Retinal pigment epithelial cell (primary cell): ENCODE results near the gene VGLL3.
A peak's percentile ranks its signal among the peaks of the same experiment; 100 is the strongest.

Experiments used
- DNase-seq: peaks from one replicate; pipeline ENCODE4 v3.0.0-alpha.2; 2010; ENCODE audit warnings: low read depth
- H3K4me3 ChIP-seq: 2 replicates; pipeline ENCODE4 v1.5.1; 2011; ENCODE audit warnings: mild to moderate bottlenecking, low read length, control low read depth, moderate library complexity
- CTCF ChIP-seq: conservative IDR thresholded peaks from 2 replicates; pipeline ENCODE4 v1.5.1; 2011; ENCODE audit warnings: low read depth, low read length, control low read depth, inconsistent platforms

Gene VGLL3

GRCh38 chr3:87009271-87009670 lies 18.3 kb upstream of the VGLL3 start:
- TF ChIP-seq CTCF: no peak
- no peak overlapping the region for H3K4me3 ChIP-seq
- no peak for DNase-seq

GRCh38 chr3:87006844-87007439 lies 16.0 kb upstream of the VGLL3 start:
- DNase-seq: no peak
- peak; percentile 58 for TF ChIP-seq CTCF
- H3K4me3 ChIP-seq: no peak overlapping the region

GRCh38 chr3:87004883-87005282 lies 13.9 kb upstream of the VGLL3 start:
- no peak for DNase-seq
- no peak for TF ChIP-seq CTCF
- no peak overlapping the region for H3K4me3 ChIP-seq

DNA sequence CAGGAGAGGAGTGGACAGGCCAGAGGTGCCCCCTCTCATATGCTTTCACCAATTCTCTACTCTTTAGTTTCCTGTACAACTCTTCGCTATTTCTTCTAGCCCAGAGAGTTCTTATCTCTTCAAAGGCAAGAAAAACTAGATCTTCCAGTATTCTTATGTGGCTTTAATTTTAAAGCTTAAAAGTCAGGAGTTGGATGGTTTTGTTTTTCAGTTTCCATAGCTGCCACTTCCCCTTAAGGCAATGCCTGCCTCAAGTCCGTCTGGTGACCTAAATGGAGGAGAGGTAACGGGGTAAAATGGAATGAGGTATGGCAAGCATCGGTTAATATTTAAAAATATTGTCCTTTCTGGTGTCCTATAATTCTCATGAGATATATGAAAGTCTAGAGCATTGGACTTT lies 11.4 kb upstream of the VGLL3 start:
- H3K4me3 ChIP-seq: no peak overlapping the region
- TF ChIP-seq CTCF: no peak
- DNase-seq: no peak

DNA sequence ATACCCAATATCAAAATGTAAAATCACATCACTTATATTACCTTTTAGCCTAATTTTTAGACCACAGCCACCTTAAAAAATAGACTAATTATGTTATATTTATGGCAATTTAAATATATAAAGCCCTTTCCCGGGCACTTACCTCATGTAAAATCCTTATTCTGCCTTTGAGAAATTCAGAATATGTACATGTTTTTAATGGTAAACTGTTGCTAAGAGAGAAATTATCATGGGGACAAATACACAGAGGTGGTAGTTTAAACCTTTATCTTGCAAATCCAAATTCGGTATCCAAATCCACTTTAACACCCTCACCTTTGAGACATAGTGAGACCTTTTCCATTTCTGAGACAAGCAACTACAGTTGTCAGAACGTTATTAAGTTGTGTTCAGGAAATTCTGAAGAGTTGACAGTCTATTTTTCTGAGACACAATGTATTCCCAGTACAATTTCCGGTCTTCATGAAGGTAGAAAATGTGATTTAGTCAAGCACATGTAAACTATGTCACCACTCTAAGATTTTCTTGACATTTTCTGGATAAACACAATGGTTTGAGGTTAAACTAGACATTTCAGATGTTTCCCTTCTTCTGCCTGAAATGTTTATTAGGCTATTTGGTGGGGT lies 10.6 kb upstream of the VGLL3 start:
- no peak for TF ChIP-seq CTCF
- DNase-seq: no peak
- no peak overlapping the region for H3K4me3 ChIP-seq

DNA sequence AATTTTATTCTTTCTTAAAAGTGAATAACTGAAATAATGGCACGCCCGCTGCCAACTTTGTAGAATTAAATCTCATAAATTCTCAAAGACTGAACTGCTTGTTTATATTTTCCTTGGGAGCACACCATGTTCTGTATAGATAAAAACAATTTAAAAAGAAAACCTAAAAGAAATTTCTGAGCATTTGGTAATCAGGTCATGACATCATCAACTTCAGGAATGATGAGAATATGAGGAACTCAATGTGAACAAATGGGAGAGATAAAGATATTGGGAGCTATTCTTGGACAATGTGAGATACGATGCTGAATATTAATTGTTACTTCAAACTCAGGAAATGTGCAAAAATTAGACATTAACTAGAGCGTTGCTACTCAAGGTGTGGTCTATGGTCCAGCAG lies 10.0 kb upstream of the VGLL3 start:
- no peak for DNase-seq
- TF ChIP-seq CTCF: no peak
- H3K4me3 ChIP-seq: no peak overlapping the region

GRCh38 chr3:86998569-86998968 lies 7.6 kb upstream of the VGLL3 start:
- no peak overlapping the region for H3K4me3 ChIP-seq
- no peak for DNase-seq
- no peak for TF ChIP-seq CTCF
